ENCODE results near the gene RMDN3.

RMDN3 gene

GRCh38 chr15:40688932-40689799 lies 65.9 kb downstream of the RMDN3 start:
- DNase-seq: no peak

All from NCI-H2227 treated with DMSO at 0.1 percent for 48 hours (cell line).